ENCODE measurements around the gene TMED10. TPM values are rescaled to one million over a fixed set of nuclear protein-coding genes. Genes with fewer than 3 reads are reported as not detected.

Gene TMED10
- total RNA-seq, 4 donors from 2014 or later, result 189 to 372 (median 341) TPM

DNA sequence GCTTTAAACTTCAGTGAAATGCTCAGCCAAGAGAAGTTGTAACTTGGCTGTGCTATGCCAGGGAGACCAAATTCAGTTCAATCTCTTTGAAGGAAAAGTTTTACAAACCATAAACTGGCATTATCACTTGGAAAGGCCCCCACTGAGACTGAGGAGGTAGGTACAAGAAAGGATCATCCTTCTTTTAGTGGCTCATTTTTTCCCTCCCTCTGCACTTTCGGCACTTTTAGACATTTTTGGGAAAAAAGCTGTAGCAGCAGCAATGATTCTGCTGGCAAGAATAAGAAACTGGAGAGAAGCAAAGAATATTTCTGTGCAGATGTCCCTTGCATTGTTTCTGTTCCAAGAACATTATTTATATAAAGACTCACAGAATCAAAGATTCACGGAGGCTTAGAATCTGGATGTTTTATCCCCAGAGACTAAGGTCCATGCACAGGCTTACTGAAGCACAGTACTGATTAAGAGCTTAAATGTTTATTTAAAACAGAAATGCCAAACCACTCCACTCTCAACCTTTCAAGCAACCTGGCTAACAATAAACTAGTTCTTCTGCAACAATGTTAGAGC is 94.7 kb downstream of the TMED10 start:
- TF ChIP-seq, protein P1, sequence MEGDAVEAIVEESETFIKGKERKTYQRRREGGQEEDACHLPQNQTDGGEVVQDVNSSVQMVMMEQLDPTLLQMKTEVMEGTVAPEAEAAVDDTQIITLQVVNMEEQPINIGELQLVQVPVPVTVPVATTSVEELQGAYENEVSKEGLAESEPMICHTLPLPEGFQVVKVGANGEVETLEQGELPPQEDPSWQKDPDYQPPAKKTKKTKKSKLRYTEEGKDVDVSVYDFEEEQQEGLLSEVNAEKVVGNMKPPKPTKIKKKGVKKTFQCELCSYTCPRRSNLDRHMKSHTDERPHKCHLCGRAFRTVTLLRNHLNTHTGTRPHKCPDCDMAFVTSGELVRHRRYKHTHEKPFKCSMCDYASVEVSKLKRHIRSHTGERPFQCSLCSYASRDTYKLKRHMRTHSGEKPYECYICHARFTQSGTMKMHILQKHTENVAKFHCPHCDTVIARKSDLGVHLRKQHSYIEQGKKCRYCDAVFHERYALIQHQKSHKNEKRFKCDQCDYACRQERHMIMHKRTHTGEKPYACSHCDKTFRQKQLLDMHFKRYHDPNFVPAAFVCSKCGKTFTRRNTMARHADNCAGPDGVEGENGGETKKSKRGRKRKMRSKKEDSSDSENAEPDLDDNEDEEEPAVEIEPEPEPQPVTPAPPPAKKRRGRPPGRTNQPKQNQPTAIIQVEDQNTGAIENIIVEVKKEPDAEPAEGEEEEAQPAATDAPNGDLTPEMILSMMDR (IDR thresholded peaks at IDR 0.05), result no peak
- DNase-seq (ENCODE audit: low spot score) (no peak), ATAC-seq (ENCODE audit: low FRiP score) (no peak)

Small RNA genes lying within 50 kb of the gene (small RNA-seq; reads per million reads assigned to genes)
- not detected for gene HIF1AP1
- not detected for gene RNU4ATAC14P

Other genes starting within 250 kb of the TMED10 start
- gene PGF, start 221.0 kb downstream of the TMED10 start, total RNA-seq, result 10 to 100 TPM in 1 of 4 donors, 1 to 10 TPM in 3; 3.2 to 28.4 (median 7.1) TPM
- 10 to 100 TPM; 23.6 to 42.0 (median 35.2) TPM for gene EIF2B2, start 173.7 kb downstream of the TMED10 start, total RNA-seq
- 10 to 100 TPM; 20.4 to 47.1 (median 24.4) TPM for gene MLH3, start 125.1 kb downstream of the TMED10 start, total RNA-seq
- gene ACYP1, start 112.6 kb downstream of the TMED10 start, total RNA-seq, result 10 to 100 TPM; 10.7 to 17.0 (median 13.2) TPM
- 1 to 10 TPM in 3 of 4 donors, under 1 TPM in 1; 0.48 to 5.6 (median 1.5) TPM for gene ZC2HC1C, start 107.0 kb downstream of the TMED10 start, total RNA-seq
- gene NEK9, start 49.6 kb downstream of the TMED10 start, total RNA-seq, result 10 to 100 TPM; 40.1 to 68.3 (median 54.8) TPM
- 1,000 to 10,000 TPM in 3 of 4 donors, 100 to 1,000 TPM in 1; 935 to 2,479 (median 2,174) TPM for gene FOS, start 102.2 kb upstream of the TMED10 start, total RNA-seq